ENCODE measurements around the gene SP7.
"Not testable (repeated sequence)": the region's sequence is repeated elsewhere in the genome, so short reads cannot be mapped to it uniquely, and the experiment has no call there.

SP7 gene

DNA sequence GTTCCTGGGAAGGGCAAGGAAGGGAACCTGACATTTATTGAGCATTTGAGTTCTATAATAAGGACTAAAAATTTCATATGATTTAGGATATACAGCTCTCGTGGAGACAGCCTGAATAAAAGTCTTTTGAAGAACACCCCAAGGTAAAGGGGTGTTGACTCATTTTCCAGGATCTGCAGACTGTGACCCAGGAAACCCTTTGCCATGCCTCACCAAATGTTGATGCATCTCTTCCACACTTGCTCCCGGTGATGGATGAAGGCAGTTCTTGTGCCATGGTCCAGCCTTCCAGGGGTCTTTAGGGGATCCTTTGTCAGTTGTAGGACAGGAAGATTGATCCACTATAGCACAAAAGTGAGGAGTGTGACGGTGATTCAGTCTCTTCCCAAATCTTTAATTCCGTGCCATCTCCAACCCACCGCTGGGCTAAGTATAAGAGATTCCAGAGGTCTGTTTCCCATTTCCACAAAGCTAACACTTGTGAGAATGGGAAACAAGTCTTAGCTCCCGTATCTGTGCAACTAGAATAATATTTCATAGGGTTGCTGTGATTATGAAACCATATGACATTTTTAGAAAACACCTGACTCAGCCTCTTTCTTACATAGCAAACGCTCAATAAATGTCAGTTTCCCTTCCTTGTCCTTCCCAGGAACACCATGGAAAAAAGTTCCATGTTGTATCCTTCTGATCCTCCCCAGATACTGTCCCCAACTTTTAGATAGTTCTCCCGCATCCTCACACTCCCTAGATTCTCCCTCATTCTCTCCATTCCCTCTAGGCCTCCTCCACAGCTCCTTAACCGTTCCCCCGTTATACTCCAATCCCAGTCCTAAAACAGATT is 15.6 kb downstream of the SP7 start:
- no peak for DNase-seq (ENCODE audit: low spot score)

GRCh38 chr12:53313996-53314395 is 22.2 kb downstream of the SP7 start:
- DNase-seq (ENCODE audit: low spot score) = no peak

DNA sequence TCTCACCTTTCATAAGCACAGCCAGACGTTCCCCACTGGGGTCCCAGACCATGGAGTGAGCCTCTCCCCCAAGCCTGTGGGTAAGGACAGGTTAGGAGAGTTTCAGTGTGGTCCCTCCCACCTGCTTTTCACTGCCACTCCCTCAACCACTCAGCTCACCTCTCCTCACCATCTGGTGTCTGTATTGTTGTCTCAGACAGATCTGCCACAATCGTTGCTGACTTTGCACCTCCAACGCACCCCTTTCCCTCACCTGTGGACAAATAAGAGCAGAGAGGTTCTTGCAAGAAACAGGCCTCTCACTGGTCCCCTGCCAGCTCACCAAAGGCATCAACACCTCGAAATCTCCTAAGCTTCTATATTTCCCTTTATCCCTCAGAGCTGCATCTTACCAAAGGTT is 27.9 kb downstream of the SP7 start:
- no peak for DNase-seq (ENCODE audit: low spot score)

DNA sequence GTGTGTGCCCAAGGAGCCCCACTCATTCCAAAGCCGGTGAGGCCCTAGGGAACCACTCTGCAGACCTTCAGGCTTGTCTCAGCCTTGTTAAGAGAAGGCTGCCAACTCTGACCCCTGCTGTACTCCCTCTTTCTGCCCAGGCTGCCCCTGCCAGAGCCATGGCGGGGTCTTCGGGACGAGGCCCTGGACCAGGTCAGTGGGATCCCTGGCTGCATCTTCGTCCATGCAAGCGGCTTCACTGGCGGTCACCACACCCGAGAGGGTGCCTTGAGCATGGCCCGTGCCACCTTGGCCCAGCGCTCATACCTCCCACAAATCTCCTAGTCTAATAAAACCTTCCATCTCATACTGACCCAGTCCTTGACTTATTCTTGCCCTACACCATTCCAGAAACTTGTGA is 29.3 kb downstream of the SP7 start:
- DNase-seq (ENCODE audit: low spot score) = no peak

DNA sequence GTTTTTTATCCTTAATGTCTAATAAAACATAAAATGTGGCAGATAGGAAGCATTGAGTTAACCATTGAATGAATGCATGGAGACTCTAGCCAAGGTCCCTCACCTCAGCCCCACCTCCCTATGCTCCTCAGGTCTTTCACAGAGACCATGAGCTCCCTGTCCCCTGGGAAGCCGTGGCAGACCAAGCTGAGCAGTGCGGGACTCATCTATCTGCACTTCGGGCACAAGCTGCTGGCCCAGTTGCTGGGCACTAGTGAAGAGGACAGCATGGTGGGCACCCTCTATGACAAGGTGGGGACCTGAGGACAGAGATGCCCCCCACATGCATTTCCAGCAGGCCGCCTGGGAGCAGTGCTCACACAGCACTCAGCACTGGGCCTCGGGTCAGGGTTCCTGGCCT is 33.3 kb downstream of the SP7 start:
- no peak for DNase-seq (ENCODE audit: low spot score)

GRCh38 chr12:53300187-53300586 is 36.0 kb downstream of the SP7 start:
- DNase-seq (ENCODE audit: low spot score) = peak; percentile 46

- DNase-seq (ENCODE audit: low spot score) = peak; percentile 82
Measured at GRCh38 chr12:53299454-53300180, 36.5 kb downstream of the SP7 start, which contains the start of gene MYG1. Gene MYG1 (plus strand): TSS chr12:53299695. CDS start chr12:53299738, 43 bp downstream.

GRCh38 chr12:53299101-53299453 is 37.1 kb downstream of the SP7 start:
- DNase-seq (ENCODE audit: low spot score) = peak; percentile 44

- DNase-seq (ENCODE audit: low spot score) = peak; percentile 60
Measured at GRCh38 chr12:53298164-53298563, 38.0 kb downstream of the SP7 start.

- DNase-seq (ENCODE audit: low spot score) = not testable (repeated sequence)
Measured at GRCh38 chr12:53297106-53297505, 39.0 kb downstream of the SP7 start.

DNA sequence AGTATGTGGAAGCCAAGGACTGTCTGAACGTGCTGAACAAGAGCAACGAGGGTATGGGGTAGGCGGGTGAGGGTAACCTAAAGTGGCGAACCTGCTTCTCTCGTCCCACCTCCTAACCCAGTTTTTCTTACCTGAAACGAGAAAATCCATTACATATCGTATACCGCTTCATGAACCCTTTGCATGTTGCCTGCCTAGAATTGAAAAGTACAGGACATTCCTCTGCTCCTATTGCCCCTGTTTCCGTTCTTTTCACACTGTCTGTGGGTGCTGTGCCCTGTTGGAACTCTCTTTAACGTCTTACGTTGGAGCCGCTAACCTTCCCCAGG is 40.3 kb downstream of the SP7 start:
- DNase-seq (ENCODE audit: low spot score) = no peak

DNA sequence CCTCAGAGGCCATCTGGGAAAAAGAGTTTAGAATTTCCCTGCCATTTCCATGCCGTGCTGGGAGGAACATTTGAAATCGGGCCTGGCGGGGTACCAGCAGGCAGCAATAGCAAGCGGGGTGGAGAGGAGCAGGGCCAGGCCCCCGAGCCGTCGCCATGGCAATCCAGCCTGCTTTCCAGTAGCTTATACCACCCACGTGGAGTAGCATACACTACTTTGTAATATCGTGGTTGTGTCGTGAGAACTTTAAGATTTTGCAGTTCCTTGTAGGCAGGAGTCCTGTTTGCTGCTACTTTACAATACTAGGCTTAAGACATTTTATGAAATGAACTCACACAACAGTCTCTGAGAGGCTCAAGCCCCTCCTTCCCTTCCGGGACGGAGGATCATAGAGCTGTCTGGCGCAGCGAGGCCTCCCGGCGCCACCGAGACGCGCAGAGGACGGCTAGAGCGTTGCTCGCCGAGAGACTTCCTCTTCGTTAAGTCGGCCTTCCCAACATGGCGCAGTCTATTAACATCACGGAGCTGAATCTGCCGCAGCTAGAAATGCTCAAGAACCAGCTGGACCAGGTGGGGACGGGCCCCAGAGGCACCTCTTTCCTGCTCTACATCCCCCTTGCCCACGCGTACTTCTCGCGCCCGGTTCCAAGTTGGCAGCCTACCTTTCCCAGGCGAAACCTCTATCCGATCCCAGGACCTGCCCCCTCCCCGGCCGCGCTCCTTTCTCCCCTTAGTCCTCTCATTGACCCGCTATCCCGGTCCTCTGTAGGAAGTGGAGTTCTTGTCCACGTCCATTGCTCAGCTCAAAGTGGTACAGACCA is 40.9 kb downstream of the SP7 start, which contains the start of gene PFDN5:
TSS of gene PFDN5 (plus strand) at position 473 of the 821 bp plus-strand sequence. CDS start at position 499, 26 bp downstream.
- peak; percentile 85 for DNase-seq (ENCODE audit: low spot score)

DNA sequence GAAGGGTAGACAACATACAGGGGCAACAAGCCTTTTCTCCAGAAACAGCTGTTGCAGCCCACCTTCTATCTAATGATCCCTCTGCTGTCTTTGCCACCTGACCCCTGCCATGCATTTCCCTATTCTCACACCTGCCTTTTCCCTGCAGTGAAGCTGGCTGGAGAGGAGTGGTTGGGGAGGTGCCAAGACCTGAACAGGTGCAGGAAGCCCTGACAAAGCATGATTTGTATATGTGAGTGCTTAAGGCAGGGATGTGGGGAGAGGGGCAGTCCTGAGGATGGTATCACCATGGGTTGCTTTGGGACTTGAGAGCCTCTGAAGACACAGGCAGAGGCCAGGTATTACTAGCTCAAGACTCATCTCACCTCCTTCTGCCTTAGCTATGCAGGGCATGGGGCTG is 43.7 kb downstream of the SP7 start:
- DNase-seq (ENCODE audit: low spot score) = no peak

- no peak for DNase-seq (ENCODE audit: low spot score)
Measured at GRCh38 chr12:53290661-53291060, 45.5 kb downstream of the SP7 start.

- DNase-seq (ENCODE audit: low spot score) = peak; percentile 47
Measured at GRCh38 chr12:53289891-53290290, 46.3 kb downstream of the SP7 start.

GRCh38 chr12:53288322-53288721 is 47.8 kb downstream of the SP7 start:
- DNase-seq (ENCODE audit: low spot score) = no peak

DNA sequence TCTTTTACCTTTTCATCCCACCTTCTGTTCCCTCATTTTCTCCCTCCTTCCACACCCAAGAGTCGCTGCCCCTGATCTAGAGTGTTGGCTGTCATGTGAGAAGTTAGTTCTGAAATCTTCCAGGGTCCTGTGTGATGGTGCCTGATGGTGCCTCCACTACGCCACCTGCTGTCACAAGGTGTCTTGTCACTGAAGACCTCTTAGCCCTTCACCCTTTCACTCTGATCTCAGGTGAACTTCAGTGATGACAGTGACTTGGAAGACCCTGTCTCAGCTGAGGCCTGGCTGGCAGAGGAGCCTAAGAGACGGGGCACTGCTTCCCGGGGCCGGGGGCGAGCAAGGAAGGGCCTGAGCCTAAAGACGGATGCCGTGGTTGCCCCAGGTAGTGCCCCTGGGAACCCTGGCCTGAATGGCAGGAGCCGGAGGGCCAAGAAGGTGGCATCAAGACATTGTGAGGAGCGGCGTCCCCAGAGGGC is 48.4 kb downstream of the SP7 start:
- peak; percentile 69 for DNase-seq (ENCODE audit: low spot score)

DNA sequence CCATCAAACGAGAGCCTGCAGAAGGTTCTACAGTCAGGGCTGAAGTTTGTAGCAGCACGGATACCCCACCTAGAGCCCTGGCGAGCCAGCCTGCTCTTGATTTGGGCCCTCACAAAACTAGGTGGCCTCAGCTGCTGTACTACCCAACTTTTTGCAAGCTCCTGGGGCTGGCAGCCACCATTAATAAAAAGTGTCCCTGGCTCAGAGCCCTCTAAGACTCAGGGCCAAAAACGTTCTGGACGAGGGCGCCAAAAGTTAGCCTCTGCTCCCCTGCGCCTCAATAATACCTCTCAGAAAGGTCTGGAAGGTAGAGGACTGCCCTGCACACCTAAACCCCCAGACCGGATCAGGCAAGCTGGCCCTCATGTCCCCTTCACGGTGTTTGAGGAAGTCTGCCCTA is 49.7 kb downstream of the SP7 start:
- DNase-seq (ENCODE audit: low spot score) = no peak

- no peak for DNase-seq (ENCODE audit: low spot score)
Measured at GRCh38 chr12:53279888-53280498, 56.2 kb downstream of the SP7 start.

GRCh38 chr12:53279283-53279869 is 56.8 kb downstream of the SP7 start:
- DNase-seq (ENCODE audit: low spot score) = no peak

DNA sequence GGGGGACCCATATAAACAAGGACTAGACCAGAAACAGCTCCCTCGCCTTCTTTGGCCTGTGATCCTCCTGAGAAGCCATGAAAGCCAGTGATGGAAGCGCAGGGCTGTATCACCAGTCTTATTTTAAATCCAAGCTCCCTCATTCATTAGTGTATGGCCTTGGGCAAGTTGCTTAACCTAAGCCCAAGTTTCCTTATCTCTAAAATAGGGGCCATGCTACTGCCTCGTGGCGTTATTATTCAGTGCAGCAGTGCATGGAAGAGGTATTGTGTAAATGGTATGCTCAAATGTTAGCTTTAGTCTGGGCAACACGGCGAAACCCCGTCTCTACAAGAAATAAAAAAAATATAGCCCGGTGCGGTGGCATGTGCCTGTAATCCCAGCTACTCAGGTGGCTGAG is 58.2 kb downstream of the SP7 start:
- no peak for DNase-seq (ENCODE audit: low spot score)

Data from AG08396 (cell line).